ENCODE data around the gene TNS2.

TNS2 gene

DNA sequence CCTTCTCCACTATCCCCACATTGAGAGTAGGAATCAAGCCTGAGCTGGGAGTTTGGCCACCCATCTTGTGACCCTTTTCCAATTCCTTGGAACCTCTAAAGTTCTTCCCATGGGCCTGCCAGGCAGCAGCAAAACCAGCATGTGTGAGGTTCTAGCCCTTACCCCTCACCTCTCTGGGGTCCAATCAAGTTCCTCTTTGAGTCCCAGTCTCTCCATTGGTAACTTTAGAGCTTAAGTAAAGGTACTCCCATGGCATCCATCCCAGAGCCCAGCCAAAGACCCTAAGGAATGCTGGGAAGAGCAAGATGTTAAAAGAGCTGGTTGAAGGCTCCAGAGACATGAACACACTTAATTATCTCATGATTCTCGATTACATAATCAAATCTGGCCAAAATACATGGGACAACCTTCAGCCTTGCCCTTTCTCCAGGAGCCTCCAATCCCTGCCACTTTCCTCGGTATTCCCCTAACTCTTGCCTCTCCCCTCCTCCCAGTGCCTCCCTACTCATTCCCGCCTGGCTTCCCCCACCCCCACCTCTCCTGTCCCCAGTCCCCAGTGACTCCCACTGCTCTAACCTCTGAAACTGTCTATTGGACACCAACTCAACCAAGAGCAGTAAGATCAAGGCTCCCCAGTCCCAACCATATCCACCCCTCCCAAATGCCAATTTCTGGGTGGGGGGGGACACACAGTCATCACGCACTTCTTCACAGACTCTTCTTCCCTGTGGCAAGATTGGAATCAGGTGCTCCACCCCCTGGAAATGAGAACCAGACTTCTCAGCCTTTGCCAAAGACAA is 4.8 kb upstream of the TNS2 start:
- TF ChIP-seq, protein P1, sequence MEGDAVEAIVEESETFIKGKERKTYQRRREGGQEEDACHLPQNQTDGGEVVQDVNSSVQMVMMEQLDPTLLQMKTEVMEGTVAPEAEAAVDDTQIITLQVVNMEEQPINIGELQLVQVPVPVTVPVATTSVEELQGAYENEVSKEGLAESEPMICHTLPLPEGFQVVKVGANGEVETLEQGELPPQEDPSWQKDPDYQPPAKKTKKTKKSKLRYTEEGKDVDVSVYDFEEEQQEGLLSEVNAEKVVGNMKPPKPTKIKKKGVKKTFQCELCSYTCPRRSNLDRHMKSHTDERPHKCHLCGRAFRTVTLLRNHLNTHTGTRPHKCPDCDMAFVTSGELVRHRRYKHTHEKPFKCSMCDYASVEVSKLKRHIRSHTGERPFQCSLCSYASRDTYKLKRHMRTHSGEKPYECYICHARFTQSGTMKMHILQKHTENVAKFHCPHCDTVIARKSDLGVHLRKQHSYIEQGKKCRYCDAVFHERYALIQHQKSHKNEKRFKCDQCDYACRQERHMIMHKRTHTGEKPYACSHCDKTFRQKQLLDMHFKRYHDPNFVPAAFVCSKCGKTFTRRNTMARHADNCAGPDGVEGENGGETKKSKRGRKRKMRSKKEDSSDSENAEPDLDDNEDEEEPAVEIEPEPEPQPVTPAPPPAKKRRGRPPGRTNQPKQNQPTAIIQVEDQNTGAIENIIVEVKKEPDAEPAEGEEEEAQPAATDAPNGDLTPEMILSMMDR (IDR thresholded peaks at IDR 0.05; ENCODE audit: low read depth, low read length) = no peak
- DNase-seq (ENCODE audit: extremely low read depth, low read depth) = no peak

DNA sequence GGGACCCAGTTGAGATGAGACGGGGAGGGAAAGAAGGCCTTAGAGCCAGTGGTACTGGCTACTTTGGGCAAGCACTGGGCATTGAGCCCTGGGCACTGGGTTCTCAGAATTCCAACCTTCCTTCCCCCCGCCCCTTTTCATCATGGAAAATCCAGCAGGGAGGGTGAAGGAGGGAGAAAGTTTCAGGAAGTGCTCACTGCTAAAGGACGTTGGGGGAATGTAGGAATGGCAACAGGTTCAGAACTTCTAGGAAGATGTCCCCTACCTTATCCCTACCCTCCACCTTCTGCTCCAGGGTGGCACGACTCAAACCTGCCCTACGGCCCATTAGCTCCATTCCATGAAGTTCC is 4.2 kb upstream of the TNS2 start:
- TF ChIP-seq, protein P1 (IDR thresholded peaks at IDR 0.05; ENCODE audit: low read depth, low read length) = no peak

DNA sequence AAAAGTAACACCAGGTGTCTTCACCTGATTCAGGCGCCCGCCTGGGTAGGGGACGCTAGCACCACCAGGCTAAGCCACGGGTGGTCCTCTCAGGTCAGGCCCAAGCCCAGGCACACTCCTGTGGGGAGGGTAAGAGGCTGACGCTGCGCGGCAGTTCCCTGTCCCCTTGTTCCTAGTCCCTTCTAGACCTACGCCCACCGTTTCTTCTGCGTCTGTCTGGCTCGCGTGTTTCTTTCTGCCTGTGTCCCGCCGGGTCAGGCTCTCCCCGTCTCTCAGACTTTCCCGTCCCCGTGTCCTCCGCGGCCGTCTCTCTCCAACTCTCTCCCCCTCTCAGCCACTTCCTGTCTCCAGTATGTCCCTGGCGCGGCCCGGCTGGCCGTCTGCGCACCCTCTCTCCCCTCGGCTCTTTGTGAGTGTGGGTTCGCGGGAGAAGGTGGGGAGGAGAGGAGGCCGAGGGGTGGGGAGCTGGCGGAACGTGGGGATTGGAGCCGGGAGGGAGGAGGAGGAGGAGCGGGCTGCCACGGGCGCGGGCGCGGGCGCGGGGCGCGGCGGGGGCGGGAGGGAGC is 3.1 kb upstream of the TNS2 start:
- TF ChIP-seq, protein P1 (IDR thresholded peaks at IDR 0.05; ENCODE audit: low read depth, low read length) = no peak
- peak; percentile 79 for DNase-seq (ENCODE audit: extremely low read depth, low read depth)

More for the DNA sequence above, 4.2 kb upstream of the TNS2 start:
- no peak for DNase-seq (ENCODE audit: extremely low read depth, low read depth)

DNA sequence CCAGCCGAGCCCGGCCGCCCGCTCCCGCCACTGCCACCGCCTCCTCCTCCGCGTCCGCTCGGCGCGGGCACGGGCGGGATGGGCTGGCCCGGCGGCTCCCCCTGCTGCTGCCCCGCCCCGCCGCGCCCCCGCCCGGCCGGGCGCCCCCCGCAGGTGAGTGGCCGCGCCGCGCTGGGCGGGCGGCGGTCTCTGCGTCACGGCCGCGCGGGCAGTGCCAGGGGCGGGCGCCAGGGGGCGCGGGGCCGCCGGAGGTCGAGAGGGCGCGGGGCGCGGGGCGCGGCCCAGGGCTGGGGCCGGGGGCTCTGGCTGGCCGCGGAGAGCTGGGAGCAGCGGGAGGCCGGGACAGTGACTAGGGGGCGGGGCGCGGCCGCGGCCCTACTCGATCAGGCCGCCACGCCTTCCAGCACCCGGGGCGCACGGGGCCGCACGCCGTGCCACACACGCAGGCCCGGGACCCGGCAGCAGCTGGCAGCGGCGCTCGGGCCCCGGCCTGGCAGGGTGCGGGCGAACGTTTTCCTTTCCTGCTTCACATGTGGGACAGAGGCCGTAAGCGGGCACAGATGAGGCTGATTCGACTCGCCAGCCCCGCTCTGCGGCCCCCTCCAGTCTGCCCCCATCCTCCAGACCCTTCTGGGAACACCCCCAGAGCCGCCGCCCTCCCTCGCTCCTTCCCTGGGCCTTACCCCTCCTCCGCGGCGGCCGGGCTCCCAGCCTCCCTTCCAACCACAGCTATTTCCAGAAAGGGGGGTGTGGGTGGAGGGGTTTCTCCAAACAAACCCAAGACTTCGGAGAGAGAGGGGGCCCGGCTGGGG is 2.4 kb upstream of the TNS2 start:
- no peak for DNase-seq (ENCODE audit: extremely low read depth, low read depth)
- TF ChIP-seq, protein P1 (IDR thresholded peaks at IDR 0.05; ENCODE audit: low read depth, low read length) = no peak; the same call in 1 of the 2 replicates

DNA sequence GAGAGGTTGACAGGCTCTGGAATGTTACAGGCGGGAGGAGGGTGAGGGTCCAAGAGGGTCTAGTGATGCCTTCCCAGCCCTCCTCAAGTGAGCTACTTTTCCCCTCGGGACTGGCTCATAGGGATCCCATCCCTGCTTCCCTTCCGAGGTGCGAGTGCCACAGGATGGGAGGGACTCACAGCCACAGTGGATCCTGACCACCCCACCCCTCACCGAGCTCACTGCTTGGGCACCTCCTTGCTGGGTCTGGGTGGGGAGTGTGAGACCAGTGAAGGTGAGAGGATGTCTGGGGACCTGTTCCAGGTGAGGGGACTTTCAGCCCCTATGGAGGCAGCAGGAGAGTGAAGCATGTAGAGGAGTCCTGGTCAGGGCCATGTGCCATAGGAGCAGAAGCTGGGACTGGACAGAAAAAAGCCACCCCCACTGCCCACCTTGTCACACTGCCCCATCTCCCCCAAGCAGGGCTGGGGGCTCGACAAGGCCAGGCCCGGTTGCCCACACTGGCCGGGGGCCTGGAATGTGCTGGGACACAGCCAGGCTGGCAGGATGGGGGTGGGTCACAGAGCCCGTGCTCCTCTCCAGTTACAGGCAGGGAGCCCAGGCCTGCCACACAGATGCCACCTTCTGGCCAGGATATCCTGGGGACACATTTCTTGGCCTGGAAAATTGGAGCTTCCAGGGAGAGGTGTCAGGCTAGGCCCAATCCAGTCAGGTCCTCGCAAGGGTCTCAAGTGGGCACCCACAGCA is 1.7 kb upstream of the TNS2 start:
- no peak for DNase-seq (ENCODE audit: extremely low read depth, low read depth)
- TF ChIP-seq, protein P1 (IDR thresholded peaks at IDR 0.05; ENCODE audit: low read depth, low read length) = no peak; the same call in 1 of the 2 replicates

DNA sequence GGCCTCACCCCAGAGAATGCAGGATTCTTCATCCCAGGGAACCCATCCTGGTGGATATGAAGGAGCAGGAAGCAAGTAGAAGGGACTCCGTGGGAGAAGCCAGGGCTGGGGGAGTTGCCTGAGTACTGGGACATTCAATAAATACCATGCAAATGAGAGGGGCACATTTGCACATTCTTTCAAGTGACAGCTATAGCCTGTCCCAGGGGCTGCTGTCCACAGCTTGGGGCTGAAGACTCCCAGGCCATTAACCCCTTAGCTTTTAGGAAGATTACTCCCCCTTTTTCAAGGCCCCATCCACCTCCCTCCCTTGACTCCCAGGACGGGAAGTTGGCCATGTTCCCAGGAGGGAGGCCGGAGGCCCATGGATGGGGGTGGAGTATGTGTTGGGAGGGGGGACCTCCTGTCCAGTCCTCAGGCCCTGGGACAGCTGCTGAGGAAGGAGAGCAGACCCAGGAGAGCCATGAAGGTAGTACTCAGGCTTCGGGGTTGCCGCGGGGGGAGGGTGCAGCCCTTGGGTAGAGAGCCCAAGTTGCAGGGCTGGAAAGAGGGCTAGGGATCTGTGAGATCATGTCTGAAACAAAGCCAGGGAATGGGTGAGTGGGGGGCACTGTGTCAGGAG is 974 bp upstream of the TNS2 start:
- TF ChIP-seq, protein P1 (IDR thresholded peaks at IDR 0.05; ENCODE audit: low read depth, low read length) = no peak
- DNase-seq (ENCODE audit: extremely low read depth, low read depth) = no peak
